Stimulated activated CD4-positive, alpha-beta T cell treated with anti-CD3 and anti-CD28 coated beads, Interleukin-12 subunit alpha, Interleukin-12 subunit beta, amount 100 ng/mL, for 4 hours (primary cell): ENCODE data around the gene CLSTN2.

Source experiments
- DNase-seq: peaks from one replicate; pipeline ENCODE4 v3.0.0-alpha.2; 2020

The CLSTN2 gene

GRCh38 chr3:139944256-139944910 lies 9.4 kb downstream of the CLSTN2 start:
- DNase-seq: no peak

DNA sequence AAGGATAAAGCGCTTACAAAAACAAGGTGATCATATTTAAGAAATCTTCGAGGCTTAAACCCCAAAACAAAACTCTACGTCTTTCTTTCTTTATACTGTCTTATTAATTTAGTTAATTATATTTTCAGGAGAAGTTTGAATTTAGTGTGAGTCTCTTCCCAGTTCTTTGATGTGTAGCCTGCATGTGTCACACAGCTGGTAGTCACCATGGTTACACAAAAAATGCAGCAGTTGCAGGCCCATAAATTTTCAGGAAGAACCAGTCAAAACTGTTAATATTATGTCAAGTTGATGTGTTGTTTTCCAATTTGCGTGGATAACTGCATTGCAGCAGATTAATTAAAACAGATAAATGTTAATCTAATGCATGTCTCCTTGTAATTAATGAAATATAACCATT lies 10.4 kb downstream of the CLSTN2 start:
- DNase-seq: no peak

GRCh38 chr3:139945942-139946341 lies 11.0 kb downstream of the CLSTN2 start:
- DNase-seq: no peak

GRCh38 chr3:139948467-139948866 lies 13.5 kb downstream of the CLSTN2 start:
- DNase-seq: no peak

GRCh38 chr3:139948898-139949297 lies 13.9 kb downstream of the CLSTN2 start:
- no peak for DNase-seq

DNA sequence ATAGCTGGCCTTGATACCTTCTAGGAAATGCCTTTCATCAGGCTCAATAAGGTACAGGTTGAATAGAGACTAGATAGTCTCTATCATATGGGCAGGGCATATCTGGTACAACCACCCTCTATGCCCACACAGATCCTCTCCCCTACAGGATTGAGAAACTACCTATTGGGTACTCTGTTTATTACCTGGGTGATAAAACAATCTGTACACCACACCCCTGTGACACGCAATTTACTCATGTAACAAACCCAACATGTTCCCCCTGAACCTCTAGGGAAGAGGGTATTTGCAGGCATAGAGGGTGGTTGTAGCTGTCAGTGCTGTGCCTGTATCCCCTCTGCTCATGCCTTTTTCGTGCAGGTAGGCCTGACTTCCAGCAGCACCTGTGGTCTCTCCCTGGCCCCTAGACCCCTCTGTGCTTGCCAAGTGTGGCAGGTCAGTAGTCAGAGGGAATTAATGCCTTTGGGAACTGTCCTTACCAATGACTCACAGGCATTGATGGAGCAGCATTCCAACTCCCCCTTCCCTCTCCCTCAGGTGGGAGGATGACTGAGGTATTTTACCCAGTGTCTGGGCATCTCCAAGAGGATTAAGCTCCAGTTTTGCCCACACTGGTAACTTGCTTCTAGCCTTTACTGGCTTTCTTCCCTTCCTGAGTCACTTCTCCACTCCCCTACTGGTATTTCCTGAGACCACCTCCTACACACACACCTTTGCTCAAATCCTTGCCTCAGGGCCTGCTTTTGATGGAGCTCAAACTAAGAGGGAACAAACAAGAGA lies 18.3 kb downstream of the CLSTN2 start:
- no peak for DNase-seq

DNA sequence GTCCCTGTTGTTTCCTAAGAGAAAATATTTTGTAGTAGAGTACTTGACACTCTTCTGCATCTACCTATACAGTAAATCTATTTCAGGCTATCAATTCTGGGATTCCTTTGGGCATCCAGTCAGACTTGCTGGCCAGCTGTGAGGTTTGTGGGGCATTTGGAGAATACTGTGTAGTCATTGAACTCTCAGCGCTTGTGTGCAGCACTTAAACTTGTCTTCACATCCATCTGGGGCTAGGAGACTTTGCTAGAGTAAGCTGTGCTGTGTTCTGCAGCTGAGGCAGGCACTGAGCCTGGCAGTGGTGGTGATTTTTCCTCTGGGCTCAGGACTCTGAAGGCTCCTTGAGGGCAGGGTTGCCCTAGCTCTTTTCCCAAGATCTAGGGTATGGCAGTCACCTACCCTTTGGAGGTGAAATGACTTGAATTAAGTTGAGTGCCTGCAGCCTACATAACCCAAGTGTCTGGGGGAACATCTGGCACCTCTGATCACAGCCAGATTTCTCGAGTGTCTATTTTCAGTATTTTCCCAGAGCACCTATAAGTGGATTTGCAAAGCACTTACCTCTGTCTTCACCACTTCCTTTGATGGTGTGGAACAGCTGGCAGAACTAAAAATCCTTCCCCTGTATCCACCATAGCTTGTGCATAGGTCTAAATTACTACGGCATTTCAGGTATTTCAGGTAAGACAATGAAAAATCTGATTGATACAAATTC lies 19.3 kb downstream of the CLSTN2 start:
- DNase-seq: no peak

- no peak for DNase-seq
Observed at GRCh38 chr3:139957844-139958243, 22.9 kb downstream of the CLSTN2 start.

DNA sequence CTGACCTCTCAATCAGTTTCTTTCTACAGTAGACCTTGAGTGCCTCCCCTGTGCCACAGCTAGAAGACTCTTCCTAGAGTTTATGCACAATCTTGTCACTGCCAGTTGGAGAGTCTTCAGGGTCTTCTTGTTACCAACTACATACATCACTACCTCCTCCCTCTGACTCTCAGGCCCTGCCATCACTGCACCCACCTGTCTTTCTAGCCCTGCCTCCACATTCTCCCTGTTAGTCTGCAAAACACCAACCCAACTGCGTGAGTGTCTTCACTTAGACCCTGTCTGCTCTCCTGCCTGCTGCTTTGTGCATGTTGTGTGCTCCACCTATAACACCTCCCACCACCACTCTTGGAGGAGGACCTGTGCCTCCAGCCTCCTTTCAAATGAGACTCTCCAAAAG lies 34.4 kb downstream of the CLSTN2 start:
- no peak for DNase-seq

GRCh38 chr3:139970526-139970925 lies 35.5 kb downstream of the CLSTN2 start:
- no peak for DNase-seq

DNA sequence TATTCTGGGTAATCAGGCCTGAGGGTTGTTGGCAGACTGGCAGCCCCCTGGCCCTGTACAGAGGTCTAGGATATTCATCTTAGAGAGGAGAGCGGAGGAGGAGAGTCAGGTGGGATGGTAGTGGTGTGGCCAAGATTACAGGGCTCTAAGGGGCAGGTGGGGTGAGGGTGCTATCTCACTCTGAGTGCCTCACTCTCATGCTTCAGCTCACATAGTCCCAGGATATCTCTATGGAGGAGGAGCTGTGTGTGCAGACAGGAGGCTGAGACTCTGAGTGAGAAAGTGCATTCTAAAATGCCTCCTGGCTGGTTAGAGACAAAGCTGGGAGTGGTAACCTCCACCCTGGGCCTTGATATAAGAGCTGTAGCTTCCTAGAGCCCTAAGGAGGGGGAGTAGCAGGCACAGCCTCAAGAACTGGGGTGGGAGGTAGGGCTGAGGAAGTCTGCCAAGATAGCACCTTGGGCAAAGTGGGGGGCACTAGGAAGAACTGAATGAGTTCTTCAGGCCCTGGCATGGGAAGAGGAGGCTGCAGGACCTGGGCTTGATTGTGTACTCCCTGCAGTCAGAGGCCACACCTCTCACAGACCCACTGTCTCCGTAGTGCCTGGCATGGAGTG lies 39.9 kb downstream of the CLSTN2 start:
- no peak for DNase-seq

GRCh38 chr3:139975594-139976365 lies 40.8 kb downstream of the CLSTN2 start:
- no peak for DNase-seq

DNA sequence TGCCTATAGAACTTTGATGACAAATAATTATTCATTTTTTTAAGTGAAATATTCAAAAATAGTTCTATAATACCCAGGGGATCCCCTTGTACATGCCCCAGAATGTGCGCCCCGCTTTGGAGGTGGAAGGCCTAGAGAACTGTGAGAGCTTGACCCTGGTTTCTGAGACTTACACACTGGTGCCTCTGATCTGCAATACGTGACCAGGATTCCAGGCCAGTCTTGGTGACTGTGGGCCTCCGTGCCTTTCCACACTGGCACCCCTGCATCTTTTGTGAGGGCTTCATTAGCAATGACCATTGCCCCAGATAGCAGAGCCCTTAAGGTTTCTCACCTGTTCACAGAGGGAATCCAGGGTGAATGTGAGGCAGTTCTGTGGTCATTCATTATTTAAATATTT lies 44.0 kb downstream of the CLSTN2 start:
- DNase-seq: no peak

DNA sequence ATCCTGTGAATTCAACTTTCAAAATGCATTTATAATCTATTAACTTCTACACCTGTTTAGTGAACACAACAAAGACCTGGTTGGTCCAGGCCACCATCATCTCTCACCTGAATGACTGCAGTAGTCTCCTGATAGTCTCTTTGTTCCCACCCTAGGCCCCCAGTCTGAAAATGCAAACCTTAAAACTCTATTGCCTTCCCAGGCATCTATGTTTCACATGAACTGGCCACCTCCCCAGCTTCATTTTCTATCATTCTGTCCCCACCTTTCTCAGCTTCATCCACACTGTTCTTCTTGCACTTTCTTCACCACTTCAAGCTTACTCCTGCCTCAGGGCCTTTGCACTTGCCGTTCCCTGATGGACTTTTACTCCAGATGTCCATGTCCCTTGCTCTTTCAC lies 45.0 kb downstream of the CLSTN2 start:
- no peak for DNase-seq

- no peak for DNase-seq
Observed at GRCh38 chr3:139982404-139982803, 47.4 kb downstream of the CLSTN2 start.

DNA sequence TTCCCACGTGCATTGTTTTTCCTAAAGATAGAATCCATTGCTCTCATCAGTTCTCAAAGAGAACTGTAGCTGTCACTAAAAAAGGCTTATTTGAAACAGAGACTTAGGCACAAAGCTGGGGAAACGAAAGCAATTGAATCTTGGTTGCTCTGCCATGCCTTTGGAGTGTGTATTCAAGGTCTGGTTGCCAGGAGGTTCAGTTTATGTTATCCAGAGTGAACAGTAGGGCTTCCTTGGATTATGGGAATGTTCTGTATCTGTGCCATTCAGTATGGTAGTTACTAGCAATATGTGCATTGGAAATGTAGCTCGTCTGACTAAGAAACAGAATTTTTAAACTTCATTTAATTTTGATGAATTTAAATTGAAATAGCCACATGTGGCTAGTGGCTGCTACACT lies 50.6 kb downstream of the CLSTN2 start:
- DNase-seq: no peak

- no peak for DNase-seq
Observed at GRCh38 chr3:139987908-139988307, 52.9 kb downstream of the CLSTN2 start.

- no peak for DNase-seq
Observed at GRCh38 chr3:139988472-139989156, 53.6 kb downstream of the CLSTN2 start.

DNA sequence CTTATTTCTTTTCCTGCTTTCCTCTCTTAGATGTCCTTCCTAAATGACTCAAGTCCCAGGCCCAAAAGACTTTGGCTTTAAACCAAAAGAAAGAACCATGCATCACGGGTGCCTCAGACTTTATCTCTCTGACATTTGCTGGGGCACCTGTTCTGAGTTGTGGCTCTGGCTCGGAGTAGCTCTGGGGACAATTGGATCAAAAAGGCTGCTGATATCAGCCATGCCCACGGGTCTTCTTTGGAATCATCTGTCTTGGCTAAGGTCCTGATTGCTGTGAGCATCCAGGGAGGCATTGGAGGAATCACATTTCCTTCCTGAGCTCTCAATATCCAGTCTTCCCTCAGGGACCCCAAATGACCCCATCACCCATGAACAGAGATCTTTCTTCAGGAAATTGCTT lies 59.9 kb downstream of the CLSTN2 start:
- no peak for DNase-seq

DNA sequence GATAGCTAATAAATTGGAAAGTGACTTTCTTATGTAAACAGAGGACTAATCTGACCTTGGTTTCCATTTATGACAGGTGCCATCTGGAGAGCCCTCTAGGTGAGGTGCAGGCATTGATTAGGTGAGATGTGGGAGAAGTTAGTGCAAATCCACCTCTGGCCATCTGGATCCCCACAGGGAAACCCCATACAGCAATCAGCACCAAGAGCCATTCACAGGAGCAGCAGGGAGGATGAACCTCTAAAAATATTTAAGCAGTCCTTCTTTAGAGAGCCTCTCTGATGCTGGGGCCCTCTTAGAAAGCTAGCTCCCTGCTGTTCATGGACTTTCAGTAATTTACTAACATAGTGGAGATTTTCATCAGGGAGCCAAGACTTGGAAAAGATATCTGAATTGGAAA lies 69.3 kb downstream of the CLSTN2 start:
- no peak for DNase-seq

DNA sequence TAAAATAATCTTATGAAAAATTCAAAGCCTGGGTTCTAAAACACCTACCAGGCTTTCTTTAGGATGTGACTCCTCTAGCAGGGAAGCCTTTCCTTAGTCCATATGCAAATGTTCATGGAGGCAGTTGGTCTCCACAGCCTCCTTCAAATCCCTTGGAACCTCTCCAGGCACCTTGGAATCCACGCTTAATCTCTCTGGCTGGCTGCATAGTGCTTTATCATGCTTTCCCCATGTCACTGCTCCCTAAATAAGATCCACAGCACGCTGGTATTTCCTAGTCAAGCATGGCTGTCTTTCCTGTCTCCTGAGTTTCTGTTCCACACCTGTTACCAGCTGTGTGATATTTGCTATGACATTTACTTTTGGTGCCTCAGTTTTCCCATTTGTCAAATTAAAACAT lies 71.3 kb downstream of the CLSTN2 start:
- no peak for DNase-seq

GRCh38 chr3:140007081-140007480 lies 72.1 kb downstream of the CLSTN2 start:
- no peak for DNase-seq
